Measurements from ENCODE around the gene ITIH5.

Gene ITIH5

GRCh38 chr10:7545261-7545660, 121.5 kb downstream of the ITIH5 start:
- no peak for DNase-seq

GRCh38 chr10:7544203-7544602, 122.6 kb downstream of the ITIH5 start:
- DNase-seq, result no peak

- no peak for DNase-seq
Observed at GRCh38 chr10:7542189-7542914, 124.4 kb downstream of the ITIH5 start.

GRCh38 chr10:7541137-7542087, 125.4 kb downstream of the ITIH5 start:
- no peak for DNase-seq

DNA sequence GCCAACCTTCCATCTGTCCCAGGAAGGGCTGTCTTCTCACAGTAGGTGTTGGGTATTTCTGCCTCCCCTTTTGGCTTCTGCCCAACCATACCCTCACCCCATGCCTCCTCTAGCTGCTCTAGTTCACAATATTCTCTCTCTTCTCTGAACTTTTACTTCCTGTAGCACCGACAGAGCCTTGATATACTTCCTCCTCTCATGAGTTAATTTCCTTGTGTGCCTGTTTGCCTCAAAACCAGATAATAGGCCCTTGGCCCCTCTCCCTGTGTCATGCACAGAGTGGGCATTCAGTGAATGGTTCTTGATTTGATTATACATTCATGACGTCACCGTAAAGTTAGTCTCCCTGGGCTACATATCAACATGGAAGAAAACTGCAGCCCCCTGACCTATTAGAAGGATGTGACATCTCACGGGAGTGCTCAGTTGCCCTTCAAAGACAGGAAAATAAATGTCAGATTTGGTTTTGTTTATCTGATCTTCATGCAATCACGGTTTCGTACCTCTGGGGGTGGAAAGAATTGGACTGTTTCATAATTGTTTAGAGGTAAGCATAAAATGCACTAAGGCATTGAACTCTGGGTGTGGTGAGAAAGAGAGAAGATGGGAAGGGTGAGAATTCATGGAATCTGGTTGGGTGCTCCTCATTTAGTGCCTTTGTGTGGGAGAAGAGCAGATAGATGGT, 127.7 kb downstream of the ITIH5 start:
- no peak for DNase-seq

- no peak for DNase-seq
Observed at GRCh38 chr10:7537126-7537525, 129.6 kb downstream of the ITIH5 start.

DNA sequence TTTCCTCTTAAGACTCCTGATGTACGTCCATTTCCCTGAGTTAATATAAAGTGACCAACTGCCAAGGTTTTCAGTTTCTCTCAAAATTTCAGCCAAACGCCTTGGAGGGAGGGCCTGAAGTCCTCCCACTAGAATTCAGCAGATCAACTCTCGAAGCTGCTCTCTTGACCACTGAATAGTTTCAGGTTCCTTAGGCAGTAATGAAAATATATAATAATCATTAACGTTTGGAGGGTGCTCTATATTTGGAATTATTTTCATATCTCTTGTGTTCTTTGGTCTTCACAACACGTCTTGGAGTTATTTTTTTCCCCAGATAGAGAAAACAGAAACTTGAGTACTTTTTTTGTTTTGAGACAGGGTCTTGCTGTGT, 132.3 kb downstream of the ITIH5 start:
- DNase-seq, result no peak

- DNase-seq, result no peak
Observed at GRCh38 chr10:7533657-7534479, 132.9 kb downstream of the ITIH5 start.

GRCh38 chr10:7532723-7533498, 133.9 kb downstream of the ITIH5 start:
- DNase-seq, result no peak

DNA sequence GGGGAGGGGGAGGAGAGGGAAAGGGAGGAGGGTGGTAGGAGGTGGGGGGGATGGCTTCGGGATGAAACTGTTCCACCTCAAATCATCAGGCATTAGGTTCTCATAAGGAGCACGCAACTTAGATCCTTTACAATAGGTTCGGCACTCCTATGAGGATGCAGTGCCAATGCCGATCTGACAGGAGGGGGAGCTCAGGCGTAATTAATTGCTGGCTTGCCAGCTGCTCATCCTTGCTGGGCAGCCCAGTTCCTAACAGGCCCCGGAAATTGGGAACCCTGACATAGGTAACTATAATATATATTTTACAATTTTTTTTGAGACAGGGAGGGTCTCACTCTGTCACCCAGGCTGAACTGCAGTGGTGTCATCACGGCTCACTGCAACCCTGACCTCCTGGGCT, 137.1 kb downstream of the ITIH5 start:
- DNase-seq, result no peak

DNA sequence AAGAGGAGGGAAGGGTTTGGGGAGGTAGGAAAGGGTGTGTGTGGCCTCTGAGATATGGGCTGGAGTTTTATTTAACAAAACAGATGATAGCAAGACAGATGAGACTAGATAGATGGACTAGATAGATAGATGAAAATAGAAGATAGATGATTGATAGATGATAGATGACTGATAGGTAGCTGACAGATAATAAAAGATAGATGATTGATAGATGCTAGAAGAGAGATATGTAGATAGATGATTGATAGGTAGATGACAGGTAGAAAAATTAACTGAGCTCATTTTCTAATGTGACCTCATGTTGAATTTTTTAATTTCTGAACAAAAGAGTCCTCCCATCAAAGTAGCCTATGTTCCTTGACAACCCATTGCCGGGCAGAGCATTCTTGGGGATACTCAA, 139.3 kb downstream of the ITIH5 start:
- no peak for DNase-seq

GRCh38 chr10:7526017-7526400, 140.8 kb downstream of the ITIH5 start:
- DNase-seq, result no peak

- DNase-seq, result peak; percentile 71
Observed at GRCh38 chr10:7525314-7526016, 141.3 kb downstream of the ITIH5 start.

- DNase-seq, result no peak
Observed at GRCh38 chr10:7523656-7524055, 143.1 kb downstream of the ITIH5 start.

DNA sequence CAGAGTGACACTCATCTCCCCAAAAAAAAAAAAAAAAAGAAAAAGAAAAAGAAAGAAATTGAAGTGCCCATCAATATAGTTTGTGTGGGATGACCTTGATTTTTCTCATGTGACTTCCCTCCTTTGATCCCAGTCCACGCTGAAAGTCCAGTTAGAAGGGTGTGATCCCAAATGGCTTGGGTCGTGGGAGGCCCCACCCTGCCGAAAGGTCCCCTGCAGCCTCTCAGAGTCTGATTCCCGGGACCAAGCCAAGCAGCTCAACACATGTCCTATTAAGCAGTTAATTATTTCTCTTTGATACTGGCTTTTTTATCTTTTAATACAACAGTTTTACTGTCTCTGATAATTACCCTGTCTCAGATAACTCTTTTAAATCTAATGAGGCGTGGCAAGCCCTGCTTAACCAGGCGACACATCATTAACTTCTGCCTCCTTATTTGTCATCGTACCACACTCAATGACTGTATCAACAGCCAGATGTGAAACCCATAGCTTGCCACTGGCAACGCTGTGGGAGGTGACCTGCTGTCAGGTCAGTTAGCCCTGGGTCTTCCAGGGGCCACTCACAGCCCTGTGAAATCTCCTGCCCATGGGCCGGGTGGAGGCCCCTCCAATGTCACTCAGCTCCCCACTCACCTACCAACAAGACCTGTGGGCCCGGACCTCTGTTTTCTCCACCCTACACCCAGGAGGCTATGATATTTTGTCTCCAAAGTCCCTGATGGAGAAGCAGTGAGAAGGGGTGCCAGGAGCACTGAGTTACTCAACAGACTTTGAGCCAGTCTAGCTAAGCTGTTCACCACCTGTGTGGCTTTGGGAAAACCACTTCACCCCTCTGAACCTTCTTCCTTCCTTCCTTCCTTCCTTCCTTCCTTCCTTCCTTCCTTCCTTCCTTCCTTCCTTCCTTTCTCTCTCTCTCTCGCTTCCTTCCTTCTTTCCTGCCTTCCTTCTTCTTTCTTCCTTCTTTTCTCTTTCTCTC, 146.0 kb downstream of the ITIH5 start:
- DNase-seq, result no peak

DNA sequence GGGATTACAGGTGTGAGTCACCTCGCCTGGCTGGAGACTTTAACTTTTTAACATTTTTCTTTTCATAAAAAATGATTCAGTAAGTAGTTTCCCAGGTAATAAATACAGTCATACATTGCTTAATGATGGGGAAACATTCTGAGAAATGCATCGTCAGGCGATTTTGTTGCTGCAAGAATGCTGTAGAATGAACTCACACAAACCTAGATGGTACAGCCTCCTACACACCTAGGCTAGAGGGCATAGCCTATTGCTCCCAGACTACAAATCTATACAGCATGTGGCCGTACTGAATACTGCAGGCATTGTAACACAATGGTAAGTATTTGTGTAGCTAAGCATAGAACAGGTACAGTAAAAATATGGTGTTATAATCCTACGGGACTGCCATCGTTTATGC, 147.4 kb downstream of the ITIH5 start:
- no peak for DNase-seq

- DNase-seq, result no peak
Observed at GRCh38 chr10:7518693-7519092, 148.1 kb downstream of the ITIH5 start.

DNA sequence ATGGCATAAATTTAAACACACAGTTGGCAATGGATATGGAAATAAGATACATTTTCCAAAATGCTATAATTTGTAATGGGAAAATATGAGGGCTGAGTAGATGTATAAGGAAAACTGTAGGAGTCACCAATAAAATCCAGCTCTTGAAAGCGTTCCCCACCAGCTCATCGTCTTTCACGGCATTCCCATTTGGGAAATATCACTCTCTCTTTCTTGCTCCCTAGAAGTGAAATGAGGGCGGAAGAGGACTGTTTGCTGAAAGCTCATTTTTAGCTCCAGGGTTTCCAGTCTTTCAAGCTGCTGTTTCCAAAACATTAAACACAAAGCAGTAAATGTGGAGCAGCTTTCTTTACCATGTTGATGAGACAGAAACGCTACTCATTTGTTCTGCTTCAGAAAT, 151.3 kb downstream of the ITIH5 start:
- DNase-seq, result no peak

GRCh38 chr10:7513936-7514335, 152.8 kb downstream of the ITIH5 start:
- DNase-seq, result no peak

DNA sequence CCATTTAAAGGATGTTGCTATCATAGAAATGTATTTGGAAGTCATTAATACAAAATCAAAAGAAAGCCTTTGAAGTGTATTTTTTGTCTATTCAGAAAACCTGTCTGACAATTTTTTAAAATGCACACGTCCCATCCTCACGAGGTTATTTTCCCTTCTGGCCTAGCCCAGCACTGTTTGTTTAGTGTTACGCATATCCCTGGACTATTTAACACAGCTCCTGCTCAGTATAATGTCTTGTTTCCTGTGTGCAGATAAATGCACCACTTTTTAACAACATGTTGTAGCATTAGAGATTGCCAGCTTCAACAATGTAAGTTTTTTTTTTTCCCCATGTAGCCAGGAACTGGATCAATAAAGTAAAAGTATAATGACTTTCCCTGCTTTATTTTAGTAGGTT, 153.3 kb downstream of the ITIH5 start:
- no peak for DNase-seq

All from activated effector memory CD4-positive, alpha-beta T cell treated with anti-CD3 and anti-CD28 coated beads, Interleukin-2, amount 50 U/mL, for 16 hours (primary cell).